GM12865 (cell line): ENCODE data around the gene ENPP7.
"Not testable (repeated sequence)": the region's sequence is repeated elsewhere in the genome, so short reads cannot be mapped to it uniquely, and the experiment has no call there.

Source experiments
- DNase-seq: peaks from one replicate; pipeline ENCODE4 v3.0.0; 2010; ENCODE audit warnings: low read depth
- H3K4me3 ChIP-seq: 2 replicates; pipeline ENCODE4 v1.5.1; 2011; ENCODE audit warnings: mild to moderate bottlenecking, low read depth, low read length, control low read depth
- TF ChIP-seq, protein P1 (sequence below): IDR thresholded peaks from 2 replicates; pipeline ENCODE4 v1.5.1; 2011; ENCODE audit warnings: low read length, control low read depth, low read depth, inconsistent platforms; ENCODE audit not compliant: insufficient read depth; ENCODE audit errors: missing control alignments

ENPP7 gene

DNA sequence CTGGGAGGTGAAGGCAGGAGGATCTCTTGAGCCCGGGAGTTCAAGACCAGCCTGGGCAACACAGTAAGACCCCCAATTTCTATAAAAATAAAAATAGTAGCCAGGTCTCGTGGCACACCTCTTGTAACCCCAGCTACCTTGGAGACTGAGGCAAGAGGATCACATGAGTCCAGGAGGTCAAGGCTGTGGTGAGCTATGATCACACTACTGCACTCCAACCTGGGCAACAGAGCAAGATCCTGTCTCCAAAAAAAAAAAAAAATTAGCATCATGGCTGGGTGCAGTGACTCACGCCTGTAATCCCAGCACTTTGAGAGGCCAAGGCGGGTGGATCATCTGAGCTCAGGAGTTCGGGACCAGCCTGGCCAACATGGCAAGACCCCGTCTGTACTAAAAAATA lies 40.5 kb downstream of the ENPP7 start:
- no peak overlapping the region for H3K4me3 ChIP-seq
- DNase-seq, result no peak
- TF ChIP-seq, protein P1, sequence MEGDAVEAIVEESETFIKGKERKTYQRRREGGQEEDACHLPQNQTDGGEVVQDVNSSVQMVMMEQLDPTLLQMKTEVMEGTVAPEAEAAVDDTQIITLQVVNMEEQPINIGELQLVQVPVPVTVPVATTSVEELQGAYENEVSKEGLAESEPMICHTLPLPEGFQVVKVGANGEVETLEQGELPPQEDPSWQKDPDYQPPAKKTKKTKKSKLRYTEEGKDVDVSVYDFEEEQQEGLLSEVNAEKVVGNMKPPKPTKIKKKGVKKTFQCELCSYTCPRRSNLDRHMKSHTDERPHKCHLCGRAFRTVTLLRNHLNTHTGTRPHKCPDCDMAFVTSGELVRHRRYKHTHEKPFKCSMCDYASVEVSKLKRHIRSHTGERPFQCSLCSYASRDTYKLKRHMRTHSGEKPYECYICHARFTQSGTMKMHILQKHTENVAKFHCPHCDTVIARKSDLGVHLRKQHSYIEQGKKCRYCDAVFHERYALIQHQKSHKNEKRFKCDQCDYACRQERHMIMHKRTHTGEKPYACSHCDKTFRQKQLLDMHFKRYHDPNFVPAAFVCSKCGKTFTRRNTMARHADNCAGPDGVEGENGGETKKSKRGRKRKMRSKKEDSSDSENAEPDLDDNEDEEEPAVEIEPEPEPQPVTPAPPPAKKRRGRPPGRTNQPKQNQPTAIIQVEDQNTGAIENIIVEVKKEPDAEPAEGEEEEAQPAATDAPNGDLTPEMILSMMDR, result no peak

GRCh38 chr17:79772726-79773125 lies 42.0 kb downstream of the ENPP7 start:
- H3K4me3 ChIP-seq, DNase-seq: not testable (repeated sequence)

DNA sequence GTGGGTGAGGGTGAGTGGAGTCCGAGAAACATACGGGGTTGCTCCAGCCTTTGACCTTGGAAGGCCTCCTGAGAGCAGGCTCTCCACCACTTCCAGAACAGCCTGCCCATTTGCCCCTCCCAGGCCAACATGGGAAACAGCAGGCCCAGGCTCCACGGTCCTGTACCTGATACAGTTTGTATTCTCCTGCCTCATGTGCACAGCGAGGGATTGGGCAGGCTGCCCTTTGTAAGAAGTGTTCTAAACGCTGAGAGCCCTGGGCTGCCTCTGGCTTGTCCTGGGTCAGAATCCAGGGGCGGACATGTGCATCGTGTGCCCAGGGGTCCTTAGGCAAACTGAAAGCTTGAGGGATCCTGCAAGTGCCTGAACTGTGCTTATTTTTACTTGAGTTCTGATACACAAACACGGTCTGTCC lies 43.8 kb downstream of the ENPP7 start:
- TF ChIP-seq, protein P1, result no peak
- DNase-seq, result no peak
- H3K4me3 ChIP-seq, result no peak overlapping the region

GRCh38 chr17:79775632-79776031 lies 44.9 kb downstream of the ENPP7 start:
- DNase-seq, result no peak
- TF ChIP-seq, protein P1, result no peak
- H3K4me3 ChIP-seq, result no peak overlapping the region

- H3K4me3 ChIP-seq, result no peak overlapping the region
These were observed 45.8 kb downstream of the ENPP7 start for GRCh38 chr17:79776376-79777119.

DNA sequence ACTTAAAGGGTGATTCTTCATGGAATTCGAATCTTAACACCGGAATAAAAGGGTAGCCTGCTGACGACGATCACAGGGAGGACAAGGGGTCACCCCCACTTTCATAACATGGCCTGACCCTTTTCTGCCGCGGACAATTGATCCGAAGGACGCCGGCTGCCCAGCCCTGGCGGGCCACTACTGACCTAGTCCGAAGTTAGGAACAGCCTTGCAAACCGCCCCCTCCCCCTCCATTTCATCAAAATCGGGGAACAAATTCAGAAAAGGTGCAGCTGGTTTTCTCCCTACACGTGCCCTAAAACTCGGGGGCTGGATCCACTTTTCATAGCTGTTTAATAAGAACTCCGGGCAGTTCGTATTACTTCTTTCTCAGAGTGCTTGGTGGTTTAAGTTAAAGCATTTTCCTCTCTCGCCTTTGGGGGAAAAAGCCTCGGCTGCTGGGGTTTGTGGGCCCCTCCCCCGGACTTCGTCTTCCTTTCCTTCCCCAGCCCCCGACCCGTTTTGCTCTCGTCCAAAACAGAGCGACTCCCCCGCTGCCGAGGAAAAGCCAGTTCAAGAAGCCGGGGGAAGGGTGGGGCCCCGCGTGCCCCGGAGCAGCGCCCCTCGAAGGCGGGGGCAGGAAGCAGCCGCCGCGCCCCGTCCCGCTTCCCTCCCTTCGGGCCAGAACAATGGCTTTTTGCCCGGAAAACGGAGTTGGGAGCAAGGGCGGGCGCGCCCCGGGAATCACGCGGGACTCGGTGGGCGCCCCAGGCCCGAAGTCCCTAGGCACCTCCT lies 46.6 kb downstream of the ENPP7 start:
- H3K4me3 ChIP-seq, result peak overlapping the region; percentile 51
- TF ChIP-seq, protein P1, result peak; percentile 24
- DNase-seq, result peak; percentile 45

More at GRCh38 chr17:79776376-79777119, 45.8 kb downstream of the ENPP7 start:
- DNase-seq, result no peak
- TF ChIP-seq, protein P1, result no peak

DNA sequence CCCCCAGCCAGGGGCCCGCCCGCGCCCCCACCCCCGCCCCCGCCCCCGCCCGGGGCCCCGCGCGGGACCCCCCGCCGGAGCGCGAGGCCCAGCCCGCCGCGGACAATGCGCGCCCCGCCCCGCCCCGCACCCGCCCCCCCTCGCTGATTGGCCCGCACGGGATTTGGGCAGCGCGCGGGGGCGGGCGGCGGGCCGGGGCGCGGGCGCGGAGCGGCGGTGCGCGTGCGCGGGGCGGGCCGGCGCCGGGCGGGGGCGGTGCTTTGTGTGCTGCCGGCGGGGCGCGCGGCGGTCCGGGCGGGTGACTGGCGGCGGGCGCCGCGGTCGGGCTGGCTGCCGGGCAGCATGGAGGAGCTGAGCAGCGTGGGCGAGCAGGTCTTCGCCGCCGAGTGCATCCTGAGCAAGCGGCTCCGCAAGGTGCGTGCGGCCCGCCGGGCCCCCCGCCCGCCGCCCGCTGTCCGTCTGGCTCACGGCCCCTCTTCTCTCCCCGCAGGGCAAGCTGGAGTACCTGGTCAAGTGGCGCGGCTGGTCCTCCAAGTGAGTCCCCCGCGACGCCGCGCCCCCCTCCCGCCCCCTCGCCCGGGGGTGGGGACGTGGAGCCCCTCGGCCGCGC lies 47.3 kb downstream of the ENPP7 start, which contains the start of gene CBX2:
CBX2 (plus strand) TSS at position 255 of the 610 bp plus-strand sequence; CDS start at position 343, 88 bp downstream.
- TF ChIP-seq, protein P1, result no peak
- H3K4me3 ChIP-seq, result peak within 1 kb of the TSS; percentile 51
- DNase-seq, result peak; percentile 79
